BE2C (cell line): ENCODE measurements around the gene STX16.

Experiments
- DNase-seq: peaks from one replicate; pipeline ENCODE4 v3.0.0-alpha.2; 2020
- H3K27me3 ChIP-seq: fragments of 250-450 bp; sonication (Bioruptor Pico); 2 replicates; pipeline ENCODE4 v1.5.1; 2020; ENCODE audit warnings: mild to moderate bottlenecking
- H3K36me3 ChIP-seq: fragments of 250-450 bp; sonication (Bioruptor Pico); 2 replicates; pipeline ENCODE4 v1.5.1; 2020; ENCODE audit warnings: mild to moderate bottlenecking
- H3K4me1 ChIP-seq: fragments of 250-450 bp; sonication (Bioruptor Pico); 2 replicates; pipeline ENCODE4 v1.5.1; 2020
- H3K4me3 ChIP-seq: 2 replicates; pipeline ENCODE4 v1.5.1; 2011; ENCODE audit warnings: low read depth, low read length
- H3K9me3 ChIP-seq: fragments of 250-450 bp; sonication (Bioruptor Pico); 2 replicates; pipeline ENCODE4 v1.5.1; 2020
- TF ChIP-seq, protein P1 (sequence below): IDR thresholded peaks from 2 replicates; pipeline ENCODE4 v1.5.1; 2012; ENCODE audit warnings: mild to moderate bottlenecking, low read depth, low read length

Gene STX16

DNA sequence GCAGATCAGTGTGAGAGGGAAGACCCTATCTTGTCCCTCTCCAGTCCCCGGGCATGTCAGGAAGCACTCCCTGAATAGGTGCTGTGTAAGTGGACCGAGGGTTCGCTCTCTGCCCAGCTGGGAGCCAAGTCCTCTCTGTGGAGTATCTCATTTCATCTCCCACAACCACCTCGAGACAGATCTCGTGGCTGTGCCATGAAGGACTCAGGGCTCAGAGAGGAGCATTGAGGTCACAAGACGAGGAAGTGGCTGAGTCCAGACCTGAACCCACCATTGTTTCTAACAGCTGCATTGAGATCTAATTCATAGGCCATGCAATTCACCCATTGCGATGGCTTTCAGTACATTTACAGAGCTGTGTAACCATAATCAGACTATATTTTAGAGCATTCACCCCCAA is 34.7 kb upstream of the STX16 start:
- Histone ChIP-seq H3K27me3 (no peaks in the 10 kb centered on the region), H3K4me3 (no peak overlapping the region), H3K36me3 (no peaks in the 10 kb centered on the region), H3K4me1 (peaks cover 3% of the 10 kb centered on the region), H3K9me3 (no peaks in the 10 kb centered on the region)
- TF ChIP-seq, protein P1, sequence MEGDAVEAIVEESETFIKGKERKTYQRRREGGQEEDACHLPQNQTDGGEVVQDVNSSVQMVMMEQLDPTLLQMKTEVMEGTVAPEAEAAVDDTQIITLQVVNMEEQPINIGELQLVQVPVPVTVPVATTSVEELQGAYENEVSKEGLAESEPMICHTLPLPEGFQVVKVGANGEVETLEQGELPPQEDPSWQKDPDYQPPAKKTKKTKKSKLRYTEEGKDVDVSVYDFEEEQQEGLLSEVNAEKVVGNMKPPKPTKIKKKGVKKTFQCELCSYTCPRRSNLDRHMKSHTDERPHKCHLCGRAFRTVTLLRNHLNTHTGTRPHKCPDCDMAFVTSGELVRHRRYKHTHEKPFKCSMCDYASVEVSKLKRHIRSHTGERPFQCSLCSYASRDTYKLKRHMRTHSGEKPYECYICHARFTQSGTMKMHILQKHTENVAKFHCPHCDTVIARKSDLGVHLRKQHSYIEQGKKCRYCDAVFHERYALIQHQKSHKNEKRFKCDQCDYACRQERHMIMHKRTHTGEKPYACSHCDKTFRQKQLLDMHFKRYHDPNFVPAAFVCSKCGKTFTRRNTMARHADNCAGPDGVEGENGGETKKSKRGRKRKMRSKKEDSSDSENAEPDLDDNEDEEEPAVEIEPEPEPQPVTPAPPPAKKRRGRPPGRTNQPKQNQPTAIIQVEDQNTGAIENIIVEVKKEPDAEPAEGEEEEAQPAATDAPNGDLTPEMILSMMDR: no peak
- no peak for DNase-seq

DNA sequence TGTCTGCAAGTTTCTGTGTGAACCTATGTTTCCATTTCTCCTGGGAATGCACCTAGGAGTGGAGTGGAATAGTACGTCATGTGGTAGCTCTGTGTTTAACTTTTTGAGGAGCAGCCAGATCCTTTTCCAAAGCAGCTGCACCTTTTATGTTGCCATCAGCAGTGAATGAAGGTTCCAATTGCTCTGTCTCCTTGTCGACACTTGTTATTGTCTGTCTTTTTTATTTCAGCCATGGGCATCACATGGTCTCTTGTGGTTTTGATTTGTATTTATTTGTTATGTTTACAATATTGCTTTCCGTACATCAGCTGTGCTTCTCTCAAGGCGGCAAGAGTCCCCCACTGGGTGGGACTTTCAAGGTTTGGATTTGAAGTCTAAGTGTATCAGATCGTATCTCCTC is 33.9 kb upstream of the STX16 start:
- Histone ChIP-seq H3K36me3 (no peaks in the 10 kb centered on the region), H3K9me3 (no peaks in the 10 kb centered on the region), H3K4me1 (peaks cover 3% of the 10 kb centered on the region), H3K27me3 (no peaks in the 10 kb centered on the region), H3K4me3 (no peak overlapping the region)
- no peak for DNase-seq
- TF ChIP-seq, protein P1: no peak

DNA sequence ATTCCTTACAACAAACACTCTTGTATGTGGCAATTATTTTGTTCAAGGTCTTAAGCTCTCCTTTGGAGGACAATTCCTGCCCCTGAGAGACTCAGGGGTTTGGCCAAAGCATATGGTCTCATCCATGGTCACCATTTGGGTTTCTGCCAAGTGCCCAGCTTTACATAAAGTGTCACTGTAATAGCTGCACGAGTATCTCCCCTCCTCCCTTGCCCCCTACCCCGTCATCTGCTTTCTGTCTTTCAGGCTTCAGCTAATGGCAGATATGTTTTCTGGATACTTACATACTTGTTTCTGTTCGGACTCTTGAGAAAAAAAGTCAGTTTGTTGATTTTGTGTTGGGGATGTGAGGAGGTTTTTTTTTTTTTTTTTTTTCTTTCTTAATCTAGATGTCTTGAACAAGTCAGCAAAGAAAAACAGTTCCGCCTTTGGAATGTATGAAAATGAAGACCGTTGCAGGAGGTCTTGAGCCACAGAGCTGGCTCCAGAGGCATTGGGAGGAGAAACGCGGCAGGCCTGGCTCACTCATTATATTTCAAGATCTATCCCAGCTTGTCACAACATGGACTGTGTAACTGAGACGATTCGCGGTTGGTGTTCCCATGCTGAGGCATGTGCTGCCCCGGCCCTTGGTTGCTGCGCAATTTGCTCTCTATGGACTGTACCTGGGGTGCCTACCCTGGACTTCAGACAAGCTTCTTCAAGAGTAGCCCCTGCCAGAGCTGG is 32.6 kb upstream of the STX16 start:
- no peaks in the 10 kb centered on the region for H3K9me3 ChIP-seq
- DNase-seq: no peak
- TF ChIP-seq, protein P1: no peak
- H3K27me3 ChIP-seq: no peaks in the 10 kb centered on the region
- H3K4me1 ChIP-seq: peaks cover 3% of the 10 kb centered on the region
- H3K4me3 ChIP-seq: no peak overlapping the region
- H3K36me3 ChIP-seq: no peaks in the 10 kb centered on the region

DNA sequence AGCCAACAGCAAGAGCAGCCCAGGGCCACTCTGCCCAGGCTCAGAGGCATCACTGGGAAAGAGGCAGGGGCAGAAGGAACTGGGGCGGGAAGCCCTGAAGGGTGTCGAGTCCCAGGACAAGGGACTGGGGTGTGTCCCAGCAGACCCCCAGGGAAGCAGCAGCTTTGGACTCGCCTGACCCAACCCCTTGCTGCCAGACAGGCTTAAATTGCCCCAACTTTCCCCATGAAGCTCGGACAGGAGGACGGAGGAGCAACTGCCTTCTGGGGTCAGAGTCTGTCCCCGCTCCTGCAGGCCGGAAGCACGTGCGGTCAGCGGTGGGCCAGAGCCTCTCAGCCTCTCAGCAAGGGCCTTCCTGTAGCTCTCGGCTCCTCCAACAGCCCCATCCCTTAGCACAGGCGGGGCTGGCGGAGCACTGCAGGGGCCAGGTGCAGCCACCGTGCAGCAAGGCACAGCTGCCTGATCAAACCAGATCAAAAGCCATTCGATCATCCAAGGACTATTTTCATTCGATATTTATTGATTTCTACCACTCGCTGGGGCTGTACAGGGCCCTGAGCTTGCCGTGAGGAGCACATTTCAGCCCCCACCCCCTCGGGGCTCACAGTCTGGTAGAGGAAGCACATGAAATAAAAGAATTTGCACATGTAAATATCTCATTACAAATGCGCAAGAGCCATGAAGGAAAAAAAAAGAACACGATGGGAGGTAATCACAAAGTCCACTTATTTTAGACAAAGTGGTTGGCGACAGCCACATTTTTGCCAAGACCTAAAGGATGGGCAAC is 31.8 kb upstream of the STX16 start:
- H3K27me3 ChIP-seq: no peaks in the 10 kb centered on the region
- no peak overlapping the region for H3K4me3 ChIP-seq
- peaks cover 6% of the 10 kb centered on the region for H3K4me1 ChIP-seq
- TF ChIP-seq, protein P1: no peak
- DNase-seq: no peak
- no peaks in the 10 kb centered on the region for H3K36me3 ChIP-seq
- H3K9me3 ChIP-seq: no peaks in the 10 kb centered on the region

DNA sequence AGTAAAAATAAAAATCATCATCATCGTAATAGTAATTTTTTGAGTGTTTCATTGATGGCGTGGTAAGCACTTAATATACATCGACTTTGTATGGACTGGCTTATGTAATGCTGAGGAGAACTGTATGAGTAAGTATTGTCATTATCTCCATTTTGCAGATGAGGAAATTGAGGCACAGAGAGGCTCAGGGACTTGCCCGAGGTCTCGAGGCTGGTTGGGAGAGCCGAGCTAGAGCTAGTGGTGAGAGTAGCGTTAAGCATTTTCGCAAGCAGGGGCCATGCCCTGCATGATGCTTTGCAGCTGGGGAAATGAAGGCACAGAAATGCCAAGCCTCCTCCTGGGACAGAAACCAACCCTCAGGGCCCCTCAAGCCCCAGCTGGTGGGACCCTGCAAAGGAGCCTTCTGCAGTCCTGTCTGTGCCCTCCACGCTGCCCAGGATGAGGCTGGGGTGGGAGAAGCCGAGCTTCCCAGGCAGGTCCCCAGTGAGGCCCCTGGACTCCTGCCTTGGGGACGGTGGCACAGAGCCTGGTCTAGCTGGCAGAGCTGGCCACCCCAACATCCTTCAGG is 31.1 kb upstream of the STX16 start:
- Histone ChIP-seq H3K9me3 (no peaks in the 10 kb centered on the region), H3K36me3 (no peaks in the 10 kb centered on the region), H3K4me1 (peaks cover 9% of the 10 kb centered on the region), H3K27me3 (no peaks in the 10 kb centered on the region), H3K4me3 (no peak overlapping the region)
- peak; percentile 34 for DNase-seq
- TF ChIP-seq, protein P1: no peak
